VCaP (cell line): ENCODE measurements around the gene CHD1L.

Experiments used
- H3K27ac ChIP-seq: fragments of 450-650 bp; 2 replicates; pipeline ENCODE4 v1.5.1; 2017
- CTCF ChIP-seq: fragments of 450-650 bp; conservative IDR thresholded peaks from 2 replicates; pipeline ENCODE4 v1.5.1; 2017; ENCODE audit warnings: mild to moderate bottlenecking, moderate library complexity

The CHD1L gene

GRCh38 chr1:147243841-147244240 is 1.4 kb downstream of the CHD1L start:
- no peak for TF ChIP-seq CTCF
- peak overlapping the region; percentile 92 for H3K27ac ChIP-seq

GRCh38 chr1:147245129-147245528 is 2.6 kb downstream of the CHD1L start:
- H3K27ac ChIP-seq = no peak overlapping the region
- TF ChIP-seq CTCF = no peak

- no peak for TF ChIP-seq CTCF
- H3K27ac ChIP-seq = no peak overlapping the region
Measured at GRCh38 chr1:147245586-147246021, 3.1 kb downstream of the CHD1L start.

- H3K27ac ChIP-seq = no peak overlapping the region
- TF ChIP-seq CTCF = no peak
Measured at GRCh38 chr1:147246044-147246690, 3.7 kb downstream of the CHD1L start.

- no peak for TF ChIP-seq CTCF
- no peak overlapping the region for H3K27ac ChIP-seq
Measured at GRCh38 chr1:147246910-147247655, 4.6 kb downstream of the CHD1L start.

- no peak overlapping the region for H3K27ac ChIP-seq
- no peak for TF ChIP-seq CTCF
Measured at GRCh38 chr1:147247656-147248238, 5.3 kb downstream of the CHD1L start.

- no peak overlapping the region for H3K27ac ChIP-seq
- TF ChIP-seq CTCF = no peak
Measured at GRCh38 chr1:147252540-147252939, 10.1 kb downstream of the CHD1L start.
